Stimulated activated CD4-positive, alpha-beta T cell treated with anti-CD3 and anti-CD28 coated beads, Interleukin-4, amount 100 ng/mL, for 24 hours (primary cell): ENCODE results near the gene DRC1.

Experiments used
- DNase-seq: peaks from one replicate; pipeline ENCODE4 v3.0.0-alpha.2; 2020

The DRC1 gene

GRCh38 chr2:26449278-26450030 lies 47.7 kb downstream of the DRC1 start:
- no peak for DNase-seq

GRCh38 chr2:26450031-26450635 lies 48.4 kb downstream of the DRC1 start:
- no peak for DNase-seq

- no peak for DNase-seq
These were observed 50.0 kb downstream of the DRC1 start for GRCh38 chr2:26451700-26452099.

- no peak for DNase-seq
These were observed 52.0 kb downstream of the DRC1 start for GRCh38 chr2:26453421-26454329.

GRCh38 chr2:26454561-26455001 lies 52.9 kb downstream of the DRC1 start:
- no peak for DNase-seq

- DNase-seq = no peak
These were observed 53.4 kb downstream of the DRC1 start for GRCh38 chr2:26455037-26455669.

- DNase-seq = no peak
These were observed 54.1 kb downstream of the DRC1 start for GRCh38 chr2:26455670-26456439.

- DNase-seq = no peak
These were observed 54.9 kb downstream of the DRC1 start for GRCh38 chr2:26456440-26457250.

- DNase-seq = no peak
These were observed 55.5 kb downstream of the DRC1 start for GRCh38 chr2:26457251-26457666.

GRCh38 chr2:26457695-26458364 lies 56.1 kb downstream of the DRC1 start:
- DNase-seq = no peak

- DNase-seq = no peak
These were observed 56.8 kb downstream of the DRC1 start for GRCh38 chr2:26458365-26459042.

- DNase-seq = no peak
These were observed 58.4 kb downstream of the DRC1 start for GRCh38 chr2:26459991-26460612.

GRCh38 chr2:26460613-26461031 lies 58.9 kb downstream of the DRC1 start:
- DNase-seq = no peak

- DNase-seq = no peak
These were observed 59.9 kb downstream of the DRC1 start for GRCh38 chr2:26461601-26462023.

- no peak for DNase-seq
These were observed 60.4 kb downstream of the DRC1 start for GRCh38 chr2:26462100-26462499.

GRCh38 chr2:26462511-26463243 lies 61.0 kb downstream of the DRC1 start:
- no peak for DNase-seq

- no peak for DNase-seq
These were observed 61.8 kb downstream of the DRC1 start for GRCh38 chr2:26463244-26464192.
